Muscle layer of colon (tissue), 2 donors: ENCODE measurements around the gene UST.

Source experiments
- H3K27ac ChIP-seq: one replicate; pipeline ENCODE4 v1.7.0; 2013; ENCODE audit warnings: low read depth, mild to moderate bottlenecking, low read length, moderate library complexity
- H3K27me3 ChIP-seq, 2 donors: one replicate each; pipeline ENCODE4 v1.7.0; 2013; ENCODE audit warnings: low read length in 2 of 2, mild to moderate bottlenecking in 2 of 2; ENCODE audit not compliant: insufficient read depth in 2 of 2, control insufficient read depth in 1 of 2
- H3K36me3 ChIP-seq: one replicate; pipeline ENCODE4 v1.7.0; 2013; ENCODE audit warnings: mild to moderate bottlenecking, low read length; ENCODE audit not compliant: insufficient read depth
- H3K4me1 ChIP-seq: one replicate; pipeline ENCODE4 v1.7.0; 2013; ENCODE audit warnings: mild to moderate bottlenecking, low read length; ENCODE audit not compliant: insufficient read depth
- H3K4me3 ChIP-seq, 2 donors: one replicate each; pipeline ENCODE4 v1.7.0; 2013; ENCODE audit warnings: low read length in 2 of 2, low read depth in 1 of 2, mild to moderate bottlenecking in 1 of 2, moderate library complexity in 1 of 2
- H3K9ac ChIP-seq: one replicate; pipeline ENCODE4 v1.7.0; 2013; ENCODE audit warnings: low read length
- H3K9me3 ChIP-seq: one replicate; pipeline ENCODE4 v1.7.0; 2013; ENCODE audit warnings: mild to moderate bottlenecking, low read length
- donor health status: abdominal sarcoma.
- donor health status: Adenocarcinoma of cecum.

The UST gene

DNA sequence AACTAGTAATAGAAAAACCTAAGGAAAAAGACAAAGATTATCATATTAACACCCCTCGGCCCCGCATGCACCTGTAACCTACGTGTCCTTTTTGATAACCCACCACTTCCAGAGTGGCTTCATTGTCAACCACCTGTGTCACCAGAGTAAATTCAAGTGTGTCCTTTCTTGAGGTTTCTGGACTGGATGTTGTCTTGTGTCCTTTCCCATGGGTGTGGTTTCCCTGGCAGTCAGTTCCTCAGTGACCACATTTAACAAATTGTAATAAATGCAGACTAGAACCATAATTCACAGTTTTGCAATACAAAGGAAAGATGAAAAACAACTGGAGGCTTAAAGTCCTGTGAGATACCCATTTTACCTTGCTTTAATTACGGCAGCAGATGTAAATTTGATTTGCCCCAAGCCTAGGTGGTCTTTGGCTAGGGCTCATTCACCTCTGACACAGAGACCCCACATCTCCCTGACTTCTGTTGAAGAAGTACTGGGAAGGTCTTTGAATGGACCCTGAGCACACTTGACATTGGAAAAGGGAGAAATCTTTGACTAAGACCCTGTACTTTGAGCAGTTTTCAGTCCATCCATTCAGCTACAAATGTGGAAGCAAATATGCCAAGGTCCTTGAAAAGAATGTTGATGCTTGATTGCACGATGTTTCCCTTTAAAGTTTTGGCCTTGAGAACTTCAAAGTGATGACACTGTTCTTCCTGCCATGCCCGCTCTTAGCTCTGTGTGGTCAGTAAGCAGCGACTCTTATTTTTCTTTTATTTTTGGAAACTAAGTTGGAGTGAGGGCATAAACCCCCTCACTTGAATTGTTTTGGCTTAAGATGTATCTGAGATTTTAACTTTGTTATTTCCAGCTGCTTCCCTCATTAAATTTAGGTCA lies 232.4 kb downstream of the UST start:
- Histone ChIP-seq H3K36me3 (no peaks in the 10 kb centered on the region), H3K9ac (no peak overlapping the region), H3K4me3 (no peak overlapping the region), H3K9me3 (no peaks in the 10 kb centered on the region), H3K27me3 (no peaks in the 10 kb centered on the region), H3K27ac (no peak overlapping the region), H3K4me1 (no peaks in the 10 kb centered on the region)

DNA sequence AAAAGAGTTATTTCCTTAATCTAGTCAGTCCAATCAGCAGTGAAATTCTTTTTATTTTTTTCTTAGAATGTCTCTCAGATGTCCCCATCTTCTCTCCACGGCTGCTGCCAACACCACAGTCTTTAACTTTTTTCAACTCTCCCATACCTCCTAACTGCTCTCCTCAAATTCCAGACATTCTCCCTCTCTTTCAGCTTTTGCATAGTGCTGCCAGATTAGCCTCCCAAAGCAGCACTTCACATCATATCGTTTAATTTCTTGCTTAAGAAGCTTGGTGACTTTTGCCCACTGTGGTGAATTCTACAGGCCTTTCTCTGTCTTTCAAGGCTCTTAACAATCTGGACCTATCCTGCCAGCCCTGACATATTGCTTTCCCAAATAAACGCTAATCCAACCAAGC lies 233.4 kb downstream of the UST start:
- H3K9ac ChIP-seq, result no peak overlapping the region
- H3K4me1 ChIP-seq, result no peaks in the 10 kb centered on the region
- H3K27ac ChIP-seq, result no peak overlapping the region
- H3K9me3 ChIP-seq, result no peaks in the 10 kb centered on the region
- no peaks in the 10 kb centered on the region for H3K36me3 ChIP-seq
- no peaks in the 10 kb centered on the region for H3K27me3 ChIP-seq
- H3K4me3 ChIP-seq, result no peak overlapping the region

DNA sequence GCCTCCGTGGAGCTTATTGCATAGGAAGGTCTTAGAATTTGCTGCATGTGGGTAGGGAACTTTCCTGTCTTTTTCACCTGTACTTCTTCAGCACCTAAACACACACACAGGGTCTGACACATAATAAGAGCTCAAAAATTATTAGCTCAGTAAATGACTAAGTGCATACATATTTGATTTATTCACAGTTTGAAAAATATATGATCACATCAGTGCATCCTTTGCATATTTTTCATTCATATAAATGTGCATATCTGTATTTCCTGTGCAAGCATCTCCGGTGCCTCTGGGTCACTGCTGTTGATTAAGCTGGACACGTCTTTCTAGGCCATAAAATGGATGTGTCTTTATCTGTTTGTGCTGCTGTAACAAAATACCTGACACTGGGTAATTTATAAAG lies 234.7 kb downstream of the UST start:
- Histone ChIP-seq H3K9ac (no peak overlapping the region), H3K27me3 (no peaks in the 10 kb centered on the region), H3K9me3 (no peaks in the 10 kb centered on the region), H3K4me3 (no peak overlapping the region), H3K36me3 (no peaks in the 10 kb centered on the region), H3K27ac (no peak overlapping the region), H3K4me1 (no peaks in the 10 kb centered on the region)

DNA sequence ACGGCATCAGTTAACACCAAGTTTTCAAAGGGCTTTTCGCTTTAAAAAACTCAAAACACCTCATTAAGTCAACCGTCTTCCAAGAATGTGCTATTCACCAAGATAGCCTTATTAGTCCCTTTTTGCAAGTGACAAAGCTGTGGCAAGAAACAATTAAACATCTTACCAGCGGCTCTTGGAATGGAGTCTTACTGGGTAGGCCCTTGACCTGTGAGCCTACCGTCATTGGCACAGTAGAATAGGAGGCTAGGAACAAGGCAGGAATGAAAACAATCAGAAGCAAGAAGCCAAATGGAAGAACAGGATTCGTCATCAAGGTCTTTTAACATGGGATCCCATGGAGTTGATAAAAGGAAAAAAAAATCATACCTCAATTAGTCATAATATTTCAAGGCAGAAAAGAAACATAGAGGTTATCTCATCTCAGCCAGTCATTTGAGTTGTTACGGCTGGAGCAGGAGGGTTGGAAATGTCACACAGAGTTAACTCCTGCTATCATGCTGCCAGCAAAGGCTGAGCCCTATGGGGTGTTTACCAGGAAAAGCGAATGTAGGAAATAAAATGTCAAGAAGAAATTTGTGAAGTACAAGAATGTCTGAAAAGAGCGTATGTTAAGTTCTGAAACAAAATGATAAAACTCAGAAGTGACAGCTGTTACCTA lies 236.4 kb downstream of the UST start:
- no peak overlapping the region for H3K27ac ChIP-seq
- H3K27me3 ChIP-seq, result no peaks in the 10 kb centered on the region
- H3K9me3 ChIP-seq, result no peaks in the 10 kb centered on the region
- no peak overlapping the region for H3K4me3 ChIP-seq
- no peaks in the 10 kb centered on the region for H3K4me1 ChIP-seq
- H3K9ac ChIP-seq, result no peak overlapping the region
- H3K36me3 ChIP-seq, result no peaks in the 10 kb centered on the region

DNA sequence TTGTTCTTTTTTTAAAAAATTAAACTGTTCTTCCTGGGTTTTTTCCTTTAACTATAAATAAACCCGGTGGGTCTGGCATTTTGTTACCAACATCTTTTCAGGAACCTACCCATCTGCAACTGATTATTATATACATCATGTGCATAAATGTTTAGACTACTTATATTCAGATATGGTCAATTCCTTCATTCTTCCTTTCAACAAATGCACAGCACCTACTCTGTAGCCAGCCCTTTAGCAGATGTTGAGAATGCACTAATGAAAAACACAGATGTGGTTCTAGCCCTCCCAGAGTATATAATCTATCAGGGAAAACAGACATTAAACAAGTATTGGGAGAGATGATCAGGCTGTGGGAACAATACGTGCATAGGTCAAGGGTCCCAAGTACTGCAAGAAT lies 237.1 kb downstream of the UST start:
- Histone ChIP-seq H3K27ac (no peak overlapping the region), H3K27me3 (no peaks in the 10 kb centered on the region), H3K36me3 (no peaks in the 10 kb centered on the region), H3K9me3 (no peaks in the 10 kb centered on the region), H3K4me3 (no peak overlapping the region), H3K9ac (no peak overlapping the region), H3K4me1 (no peaks in the 10 kb centered on the region)

DNA sequence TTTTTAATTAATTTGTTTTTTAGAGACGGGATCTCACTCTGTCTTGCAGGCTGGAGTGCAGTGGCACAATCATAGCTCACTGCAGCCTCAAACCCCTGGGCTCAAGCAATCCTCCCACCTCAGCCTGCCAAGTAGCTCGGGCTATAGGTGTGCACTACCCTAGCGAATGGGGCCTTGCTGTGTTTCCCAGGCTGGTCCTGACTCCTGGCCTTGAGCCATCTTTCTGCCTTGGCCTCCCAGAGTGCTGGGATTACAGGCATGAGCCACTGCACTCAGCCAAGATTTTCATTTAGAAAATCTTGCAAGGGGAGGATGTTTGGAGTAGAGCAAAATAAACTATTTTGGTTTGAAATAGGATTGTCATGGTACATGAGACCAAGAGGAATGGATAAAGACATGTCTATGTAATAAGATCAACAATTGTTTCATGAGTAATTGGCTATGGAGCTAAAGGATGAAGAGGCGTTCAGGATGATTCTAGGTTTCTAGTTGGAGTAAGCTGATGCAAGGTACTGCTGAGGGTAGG lies 237.8 kb downstream of the UST start:
- Histone ChIP-seq H3K9me3 (no peaks in the 10 kb centered on the region), H3K27ac (no peak overlapping the region), H3K9ac (no peak overlapping the region)

DNA sequence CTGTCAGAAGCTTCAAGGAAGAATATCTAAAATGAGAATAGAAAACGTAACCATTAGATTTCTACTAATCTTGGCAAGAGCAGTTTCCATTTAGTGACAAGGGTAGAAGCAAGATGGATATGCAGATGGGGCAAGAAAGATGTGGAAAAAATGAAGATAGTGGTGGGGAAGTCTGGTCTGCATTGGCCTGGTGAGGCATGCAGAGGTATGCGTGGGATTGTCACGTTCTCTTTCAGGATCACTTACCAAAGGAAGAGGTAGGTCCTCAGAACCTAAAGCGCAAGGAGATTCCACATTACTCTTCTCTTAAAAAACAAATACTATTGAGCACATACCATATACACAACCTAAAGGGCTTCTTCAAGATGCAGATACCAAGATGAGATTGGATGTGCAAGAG lies 238.7 kb downstream of the UST start:
- Histone ChIP-seq H3K27ac (no peak overlapping the region), H3K4me1 (peaks cover 9% of the 10 kb centered on the region), H3K36me3 (no peaks in the 10 kb centered on the region), H3K4me3 (no peak overlapping the region), H3K27me3 (no peaks in the 10 kb centered on the region), H3K9ac (no peak overlapping the region), H3K9me3 (no peaks in the 10 kb centered on the region)

More for the DNA sequence above, 237.8 kb downstream of the UST start:
- no peaks in the 10 kb centered on the region for H3K27me3 ChIP-seq
- H3K36me3 ChIP-seq, result no peaks in the 10 kb centered on the region
- no peak overlapping the region for H3K4me3 ChIP-seq
- peaks cover 5% of the 10 kb centered on the region for H3K4me1 ChIP-seq

DNA sequence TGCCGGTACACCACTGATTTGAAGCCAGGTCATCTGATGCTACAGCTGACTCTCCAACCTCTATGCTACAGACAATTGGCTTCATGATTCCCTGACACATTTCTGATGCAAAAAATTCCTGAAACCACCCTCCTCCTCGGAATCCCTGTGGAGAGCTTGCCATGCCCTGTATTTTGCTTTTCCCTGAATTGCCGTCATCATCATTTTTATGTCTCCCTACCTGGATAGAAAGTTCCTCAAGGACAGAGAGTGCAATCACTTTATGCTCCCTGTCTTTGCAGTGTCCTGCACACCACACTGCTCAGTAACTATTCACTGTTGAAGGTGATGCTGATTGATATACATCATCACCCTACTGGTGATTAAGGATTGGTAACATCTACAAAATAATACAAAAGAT lies 239.8 kb downstream of the UST start:
- H3K36me3 ChIP-seq, result no peaks in the 10 kb centered on the region
- H3K4me1 ChIP-seq, result peaks cover 9% of the 10 kb centered on the region
- no peaks in the 10 kb centered on the region for H3K9me3 ChIP-seq
- H3K27me3 ChIP-seq, result no peaks in the 10 kb centered on the region
- H3K4me3 ChIP-seq, result no peak overlapping the region
- H3K9ac ChIP-seq, result no peak overlapping the region
- H3K27ac ChIP-seq, result no peak overlapping the region

DNA sequence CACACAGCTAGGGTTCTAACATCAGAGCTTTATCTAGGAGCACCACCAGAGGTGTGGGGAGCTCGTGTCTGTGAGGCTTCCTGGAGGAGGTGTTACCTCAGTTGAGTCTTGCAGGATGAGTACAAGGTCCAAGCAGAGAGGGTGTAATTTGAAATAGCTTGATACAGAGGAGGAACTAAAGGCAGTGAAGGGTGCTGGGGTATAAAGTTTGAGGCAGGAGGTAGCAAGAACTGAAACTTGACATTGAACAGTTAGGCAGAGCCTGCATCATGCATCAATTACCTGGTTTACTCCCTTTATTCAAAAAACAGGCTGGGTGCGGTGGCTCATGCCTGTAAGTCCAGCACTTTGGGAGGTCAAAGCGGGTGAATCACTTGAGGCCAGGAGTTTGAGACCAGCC lies 241.2 kb downstream of the UST start:
- H3K4me3 ChIP-seq, result no peak overlapping the region
- H3K9me3 ChIP-seq, result no peaks in the 10 kb centered on the region
- H3K27me3 ChIP-seq, result no peaks in the 10 kb centered on the region
- no peak overlapping the region for H3K9ac ChIP-seq
- no peak overlapping the region for H3K27ac ChIP-seq
- H3K36me3 ChIP-seq, result no peaks in the 10 kb centered on the region
- H3K4me1 ChIP-seq, result peaks cover 9% of the 10 kb centered on the region

DNA sequence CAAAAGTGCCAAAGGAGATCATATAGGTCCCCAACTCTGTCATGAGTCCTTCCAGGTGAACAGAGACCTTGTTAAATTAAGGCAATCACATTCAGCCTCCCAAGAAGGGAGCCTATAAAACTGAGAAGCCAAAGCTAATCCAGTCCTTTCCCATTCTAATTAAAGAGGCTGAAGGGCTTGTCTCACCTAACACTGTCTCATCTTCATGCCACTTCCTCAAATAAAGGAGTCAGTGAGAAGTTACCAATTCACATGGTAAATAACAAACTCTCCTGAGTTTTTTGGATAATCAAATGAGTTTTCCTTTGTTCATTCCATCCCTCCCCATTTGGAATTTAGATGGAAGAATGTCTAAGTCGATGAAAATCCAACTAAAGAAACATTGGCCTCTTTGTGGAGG lies 242.8 kb downstream of the UST start:
- Histone ChIP-seq H3K9me3 (no peaks in the 10 kb centered on the region), H3K27me3 (no peaks in the 10 kb centered on the region), H3K36me3 (no peaks in the 10 kb centered on the region), H3K27ac (peak overlapping the region; percentile 10), H3K9ac (no peak overlapping the region), H3K4me3 (no peak overlapping the region), H3K4me1 (peaks cover 9% of the 10 kb centered on the region)

DNA sequence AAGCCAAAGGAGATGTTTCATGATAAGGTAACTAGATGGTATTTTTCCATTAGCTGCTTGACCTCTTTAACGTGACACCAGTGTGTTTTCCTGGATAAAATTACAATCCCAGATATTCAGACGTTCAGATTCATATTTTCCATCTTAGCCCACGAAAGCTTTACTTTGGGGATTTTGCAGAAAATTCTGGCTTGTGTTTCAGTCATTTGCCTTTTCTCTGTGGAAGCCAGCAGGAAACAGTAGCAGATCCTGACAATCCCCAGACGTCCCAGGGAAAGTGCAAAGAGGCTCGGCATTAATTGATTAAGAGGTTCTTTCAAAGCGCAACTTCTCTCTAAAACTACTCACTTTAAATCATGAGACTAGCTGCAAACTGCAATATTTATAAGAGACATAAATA lies 243.6 kb downstream of the UST start:
- Histone ChIP-seq H3K27ac (peak overlapping the region; percentile 13), H3K9ac (no peak overlapping the region), H3K4me3 (no peak overlapping the region), H3K4me1 (peaks cover 9% of the 10 kb centered on the region), H3K36me3 (no peaks in the 10 kb centered on the region), H3K9me3 (no peaks in the 10 kb centered on the region), H3K27me3 (no peaks in the 10 kb centered on the region)
